Mucosa of descending colon (tissue), 3 donors: ENCODE data around the gene PATZ1. TPM values are rescaled to one million over a fixed set of nuclear protein-coding genes. Genes with fewer than 3 reads are reported as not detected.

Experiments used
- ATAC-seq: fragments of 200-7000 bp; cut with Tn5 transposase; one replicate; pipeline ENCODE4 v1.9.1; 2020; ENCODE audit warnings: mild to moderate bottlenecking, moderate library complexity
- DNase-seq, 3 donors: peaks; one replicate each; pipeline ENCODE4 v3.0.0-alpha.2; 2020
- H3K36me3 ChIP-seq: fragments of 200-600 bp; one replicate; pipeline ENCODE4 v1.8.0; 2021; ENCODE audit warnings: low read depth, mild to moderate bottlenecking
- H3K4me1 ChIP-seq: fragments of 200-600 bp; one replicate; pipeline ENCODE4 v1.8.0; 2021; ENCODE audit warnings: low read depth, mild to moderate bottlenecking
- H3K4me3 ChIP-seq: fragments of 200-600 bp; one replicate; pipeline ENCODE4 v1.8.0; 2021; ENCODE audit warnings: mild to moderate bottlenecking
- H3K9me3 ChIP-seq: fragments of 200-600 bp; one replicate; pipeline ENCODE4 v1.8.0; 2021; ENCODE audit warnings: mild to moderate bottlenecking
- intact Hi-C, 2 donors: fragments of 100-400 bp; cut with DNase I in 1 of 2; cut with micrococcal nuclease in 1 of 2; formaldehyde crosslinking; loops; one replicate each; pipeline versions ENCODE4 v1.11.0 to v1.11.1; 2022; cut with DNase I, micrococcal nuclease
- total RNA-seq, 3 donors: library from RNA; stranded (reverse); fragmentation: NEBNext Ultra II Directional in 2 of 3; extraction: Animal tissue kit (Norgen Biotek cat#: 25700) in 2 of 3; gene quantifications; one replicate each; pipeline versions ENCODE4 v1.2.1 to v1.2.4, GENCODE V29; 2021 to 2023
- TF ChIP-seq, protein P1 (sequence below): fragments of 200-600 bp; IDR thresholded peaks from one replicate; pipeline ENCODE4 v1.8.0; 2022; ENCODE audit warnings: antibody characterized with exemption, mild to moderate bottlenecking
- donor health status: DM: no; HTN: no; CAD: no; lungs with moderate emphysema.
- donor health status: DM: no; HTN: no; CAD: no.
- donor health status: DM: no; HTN: yes; CAD: no.

Gene PATZ1
- total RNA-seq, 3 donors from 2014 or later = 16.5 to 23.1 (median 16.9) TPM

DNA sequence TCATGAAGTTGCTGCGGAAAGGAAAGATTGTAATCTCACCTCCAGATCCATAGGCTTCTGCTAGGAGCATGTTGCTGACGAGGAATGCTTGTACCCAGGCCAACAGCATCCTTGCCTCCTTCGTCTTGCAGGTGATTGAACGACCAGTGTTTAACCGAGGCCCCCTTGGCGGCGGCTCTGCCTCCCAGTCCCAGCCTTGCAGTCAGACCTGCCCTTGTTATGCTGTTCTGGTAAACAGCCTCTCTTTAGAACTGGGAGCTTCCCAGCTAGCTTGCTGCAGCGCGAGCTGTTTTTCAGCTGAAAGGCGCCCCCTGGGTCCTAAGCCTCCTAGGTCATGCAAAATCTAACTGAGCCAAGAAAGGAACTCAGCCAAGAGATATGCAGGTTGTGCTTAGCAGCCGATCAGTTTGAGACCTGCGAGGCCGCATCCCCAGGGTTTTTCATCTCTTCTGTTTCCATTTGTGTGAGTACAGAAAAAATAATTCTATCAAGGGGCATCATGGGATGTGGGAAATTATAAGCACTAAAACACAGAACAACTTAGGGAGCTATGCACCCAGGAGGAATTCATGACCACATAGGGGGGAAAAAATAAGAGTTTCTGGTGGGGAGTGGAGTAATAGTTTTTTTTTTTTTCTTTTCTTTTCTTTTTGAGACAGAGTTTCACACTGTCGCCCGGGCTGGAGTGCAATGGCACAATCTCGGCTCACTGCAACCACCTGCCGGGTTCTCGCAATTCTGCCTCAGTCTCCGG, 53.7 kb downstream of the PATZ1 start, which contains the start of gene PIK3IP1:
TSS of gene PIK3IP1 (minus strand) at position 253 of the 754 bp plus-strand sequence. CDS start at position 109, 144 bp downstream.
- Histone ChIP-seq H3K36me3 (no peaks in the 10 kb centered on the region), H3K4me1 (peaks cover 36% of the 10 kb centered on the region), H3K9me3 (no peaks in the 10 kb centered on the region), H3K4me3 (peak within 1 kb of the TSS; percentile 43)
- TF ChIP-seq, protein P1, sequence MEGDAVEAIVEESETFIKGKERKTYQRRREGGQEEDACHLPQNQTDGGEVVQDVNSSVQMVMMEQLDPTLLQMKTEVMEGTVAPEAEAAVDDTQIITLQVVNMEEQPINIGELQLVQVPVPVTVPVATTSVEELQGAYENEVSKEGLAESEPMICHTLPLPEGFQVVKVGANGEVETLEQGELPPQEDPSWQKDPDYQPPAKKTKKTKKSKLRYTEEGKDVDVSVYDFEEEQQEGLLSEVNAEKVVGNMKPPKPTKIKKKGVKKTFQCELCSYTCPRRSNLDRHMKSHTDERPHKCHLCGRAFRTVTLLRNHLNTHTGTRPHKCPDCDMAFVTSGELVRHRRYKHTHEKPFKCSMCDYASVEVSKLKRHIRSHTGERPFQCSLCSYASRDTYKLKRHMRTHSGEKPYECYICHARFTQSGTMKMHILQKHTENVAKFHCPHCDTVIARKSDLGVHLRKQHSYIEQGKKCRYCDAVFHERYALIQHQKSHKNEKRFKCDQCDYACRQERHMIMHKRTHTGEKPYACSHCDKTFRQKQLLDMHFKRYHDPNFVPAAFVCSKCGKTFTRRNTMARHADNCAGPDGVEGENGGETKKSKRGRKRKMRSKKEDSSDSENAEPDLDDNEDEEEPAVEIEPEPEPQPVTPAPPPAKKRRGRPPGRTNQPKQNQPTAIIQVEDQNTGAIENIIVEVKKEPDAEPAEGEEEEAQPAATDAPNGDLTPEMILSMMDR = peak; percentile 71
- intact Hi-C loops = no loop called here
- ATAC-seq (peak; percentile 63), DNase-seq (peak; percentile 91 to 98 (median 91))

DNA sequence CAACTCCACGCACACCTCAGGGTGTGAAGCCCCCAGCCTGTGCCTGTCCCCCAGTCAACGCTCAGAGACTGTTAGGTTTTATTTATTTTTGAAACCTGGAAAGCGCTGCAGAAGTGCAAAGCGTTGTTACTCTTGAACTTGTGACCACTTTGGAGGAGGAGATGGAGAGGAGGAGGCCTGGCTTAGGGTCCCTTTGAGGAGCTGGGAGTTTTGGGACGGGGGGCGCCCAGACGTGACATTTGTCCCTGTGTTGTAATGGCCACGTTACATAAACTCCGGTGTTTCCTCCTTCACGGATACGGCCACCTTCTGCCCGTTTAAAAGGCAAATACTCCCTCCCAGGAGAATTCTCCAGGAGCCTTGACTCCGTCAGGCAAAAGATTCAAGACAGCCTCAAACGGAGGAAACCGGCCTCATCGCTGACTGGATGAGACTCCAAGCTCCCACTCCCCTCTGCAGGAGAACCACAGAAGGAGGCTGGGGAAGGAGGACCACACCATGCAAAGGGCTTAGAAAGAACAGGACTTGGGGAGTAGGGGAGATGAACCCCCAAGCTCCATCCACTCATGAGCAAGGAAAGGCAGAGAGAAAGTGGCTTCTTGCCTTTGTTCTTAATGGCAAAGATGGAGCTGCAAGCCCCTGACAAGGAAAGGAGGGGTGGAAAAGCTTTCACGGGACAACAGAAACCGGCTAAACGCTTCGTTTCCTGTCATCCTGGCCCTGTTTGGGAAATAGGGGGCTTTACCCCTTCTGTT, 54.5 kb downstream of the PATZ1 start:
- peaks cover 36% of the 10 kb centered on the region for H3K4me1 ChIP-seq
- TF ChIP-seq, protein P1 = no peak
- intact Hi-C loops = no loop called here

DNA sequence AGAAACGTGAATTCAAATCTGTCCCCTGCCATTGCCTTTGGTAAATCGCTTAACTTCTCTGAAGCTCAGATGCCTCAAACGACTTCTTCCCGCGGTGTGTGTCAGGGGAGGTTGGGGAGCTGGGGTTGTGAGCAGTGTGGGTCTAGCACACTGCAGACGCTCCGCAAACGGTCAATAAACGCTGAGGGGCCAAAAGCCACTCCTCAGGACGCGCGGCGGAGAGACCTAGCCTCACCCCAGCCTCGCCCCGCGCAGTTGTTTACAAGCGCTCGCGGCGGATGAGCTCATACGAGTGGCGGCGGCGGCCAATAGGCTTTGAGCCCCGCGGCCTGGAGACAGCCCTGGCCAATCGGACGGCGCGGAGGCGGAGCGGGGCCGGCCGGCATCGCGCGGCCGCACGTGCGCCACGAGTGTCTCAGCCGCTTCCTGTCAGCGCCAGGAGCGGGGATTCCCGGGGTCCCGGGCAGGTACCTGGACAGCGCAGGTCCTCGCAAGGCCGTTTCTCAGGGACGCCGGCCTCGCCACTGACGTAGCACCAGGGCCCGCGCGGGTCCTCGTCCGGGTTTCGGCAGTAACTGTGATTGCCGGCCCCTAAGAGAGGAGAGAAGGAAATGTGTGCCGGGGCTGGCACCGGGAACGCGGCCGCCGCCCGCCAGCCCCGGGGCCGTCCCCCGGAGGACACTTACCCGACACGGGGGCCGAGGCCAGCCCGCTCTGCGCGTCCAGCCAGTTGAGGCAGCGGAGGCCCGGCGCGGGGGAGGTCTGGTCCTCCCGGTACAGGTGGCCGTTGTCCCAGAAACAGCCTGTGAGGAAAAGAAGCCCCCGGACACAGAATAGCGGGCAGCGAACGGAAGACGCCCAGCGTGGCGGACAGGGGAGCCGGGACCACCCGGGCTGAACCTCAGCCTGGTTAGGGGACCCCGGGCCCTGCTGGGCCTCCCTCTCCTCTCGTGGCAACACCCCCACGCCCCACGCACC, 55.4 kb downstream of the PATZ1 start:
- Histone ChIP-seq H3K4me3 (peak overlapping the region; percentile 43), H3K36me3 (no peaks in the 10 kb centered on the region), H3K4me1 (peaks cover 28% of the 10 kb centered on the region), H3K9me3 (no peaks in the 10 kb centered on the region)
- TF ChIP-seq, protein P1 = no peak
- intact Hi-C loops = no loop called here
- DNase-seq (peak; percentile 97 to 99 (median 98)), ATAC-seq (peak; percentile 86)

More for the DNA sequence above, 54.5 kb downstream of the PATZ1 start:
- ATAC-seq (peak; percentile 1), DNase-seq (peak in 2 of 3 donors; percentile 52 to 54)
- H3K36me3 ChIP-seq = no peaks in the 10 kb centered on the region
- H3K9me3 ChIP-seq = no peaks in the 10 kb centered on the region
- peak overlapping the region; percentile 43 for H3K4me3 ChIP-seq

DNA sequence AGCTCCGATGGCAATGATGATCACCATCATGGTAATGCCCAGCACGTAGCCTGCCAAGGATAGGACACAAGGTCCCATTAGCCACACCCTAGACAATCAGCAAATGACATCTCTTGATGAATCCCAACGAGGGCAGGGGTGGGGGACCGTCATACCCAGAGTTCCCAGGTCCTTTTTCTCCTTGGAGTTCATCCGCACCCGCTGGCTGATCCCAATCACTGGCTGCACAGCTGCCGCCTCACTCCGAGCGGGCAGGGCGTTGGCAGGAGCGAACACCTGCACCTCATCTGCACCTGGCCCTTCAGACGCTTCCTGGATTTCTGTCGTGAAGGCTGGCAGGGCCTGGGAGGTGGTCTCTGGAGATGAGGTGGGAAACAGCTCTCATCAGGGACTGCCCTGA, 56.8 kb downstream of the PATZ1 start:
- Histone ChIP-seq H3K36me3 (no peaks in the 10 kb centered on the region), H3K9me3 (no peaks in the 10 kb centered on the region), H3K4me3 (no peak overlapping the region), H3K4me1 (peaks cover 33% of the 10 kb centered on the region)
- peak; percentile 45 for ATAC-seq
- TF ChIP-seq, protein P1 = no peak
- DNase-seq = peak; percentile 68 to 86 (median 83)
- intact Hi-C loops = no loop called here
